ENCODE data around the gene RFTN1. TPM values are rescaled to one million over a fixed set of nuclear protein-coding genes. Genes with fewer than 3 reads are reported as not detected.

Gene RFTN1
- total and polyA plus RNA-seq, 9 of the 15 experiments (the other 6 are each of a cell fraction or from before 2014, with no cell fraction given): 0.08 to 0.51 (median 0.11) TPM; not detected in 6

GRCh38 chr3:16486201-16486600 lies 27.3 kb downstream of the RFTN1 start:
- CTCF ChIA-PET (ENCODE audit: low intra/inter-chr PET ratio): no interaction called here
- Histone ChIP-seq H3K79me2 (ENCODE audit: control insufficient read depth, insufficient read depth, low read length) (no peaks in the 10 kb centered on the region), H3K9me1 (ENCODE audit: control insufficient read depth, insufficient read depth, low read length) (no peaks in the 10 kb centered on the region), H3K4me2 (ENCODE audit: insufficient read depth, low read length) (no peak overlapping the region), H3K27me3 (ENCODE audit: control insufficient read depth in 2 of 2, insufficient read depth in 2 of 2, low read length in 2 of 2) (peaks cover 23 to 52% of the 10 kb centered on the region in 2 experiments; a peak in 4 of 5 replicates), H3K36me3 (ENCODE audit: control insufficient read depth, insufficient read depth, low read length) (no peaks in the 10 kb centered on the region), H3K27ac (ENCODE audit: extremely low read depth, low read depth, low read length) (no peak overlapping the region), H3K9me3 (replicated peaks; ENCODE audit: control insufficient read depth, insufficient read depth, low read depth, low read length) (no peaks in the 10 kb centered on the region), H2AFZ (ENCODE audit: low read depth, low read length) (no peak overlapping the region), H4K20me1 (replicated peaks; ENCODE audit: control insufficient read depth, insufficient read depth, low read length) (no peaks in the 10 kb centered on the region), H3K4me1 (replicated peaks in 1 of 2; ENCODE audit: control insufficient read depth in 2 of 2, insufficient read depth in 2 of 2, low read length in 2 of 2) (no peaks in the 10 kb centered on the region), H3K4me3 (no peak overlapping the region), H3K9ac (ENCODE audit: insufficient read depth in 1 of 2, low read depth in 2 of 2, low read length in 2 of 2) (no peak overlapping the region)
- POLR2A ChIA-PET: no interaction called here
- no peak for FAIRE-seq
- no TSS peak for BruUV-seq (replicated peaks)
- ATAC-seq: no peak
- intact Hi-C loops (cut with micrococcal nuclease): no loop called here
- in situ Hi-C loops (cut with MboI): no loop called here
- WGBS (ENCODE audit: insufficient coverage, low coverage, missing lambda C conversion rate): 0% methylated on average over 2 of the region's 2 CpGs
- DNase-seq (ENCODE audit: extremely low read depth in 1 of 4, low spot score in 3 of 4): no peak
- TF ChIP-seq EGR1 (conservative IDR thresholded peaks at IDR 0.05): no peak
- TF ChIP-seq, protein P1, sequence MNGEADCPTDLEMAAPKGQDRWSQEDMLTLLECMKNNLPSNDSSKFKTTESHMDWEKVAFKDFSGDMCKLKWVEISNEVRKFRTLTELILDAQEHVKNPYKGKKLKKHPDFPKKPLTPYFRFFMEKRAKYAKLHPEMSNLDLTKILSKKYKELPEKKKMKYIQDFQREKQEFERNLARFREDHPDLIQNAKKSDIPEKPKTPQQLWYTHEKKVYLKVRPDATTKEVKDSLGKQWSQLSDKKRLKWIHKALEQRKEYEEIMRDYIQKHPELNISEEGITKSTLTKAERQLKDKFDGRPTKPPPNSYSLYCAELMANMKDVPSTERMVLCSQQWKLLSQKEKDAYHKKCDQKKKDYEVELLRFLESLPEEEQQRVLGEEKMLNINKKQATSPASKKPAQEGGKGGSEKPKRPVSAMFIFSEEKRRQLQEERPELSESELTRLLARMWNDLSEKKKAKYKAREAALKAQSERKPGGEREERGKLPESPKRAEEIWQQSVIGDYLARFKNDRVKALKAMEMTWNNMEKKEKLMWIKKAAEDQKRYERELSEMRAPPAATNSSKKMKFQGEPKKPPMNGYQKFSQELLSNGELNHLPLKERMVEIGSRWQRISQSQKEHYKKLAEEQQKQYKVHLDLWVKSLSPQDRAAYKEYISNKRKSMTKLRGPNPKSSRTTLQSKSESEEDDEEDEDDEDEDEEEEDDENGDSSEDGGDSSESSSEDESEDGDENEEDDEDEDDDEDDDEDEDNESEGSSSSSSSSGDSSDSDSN (IDR thresholded peaks at IDR 0.05; ENCODE audit: borderline replicate concordance in 1 of 2, low read depth in 2 of 2, low read length in 2 of 2): no peak
- TF ChIP-seq, protein P2, sequence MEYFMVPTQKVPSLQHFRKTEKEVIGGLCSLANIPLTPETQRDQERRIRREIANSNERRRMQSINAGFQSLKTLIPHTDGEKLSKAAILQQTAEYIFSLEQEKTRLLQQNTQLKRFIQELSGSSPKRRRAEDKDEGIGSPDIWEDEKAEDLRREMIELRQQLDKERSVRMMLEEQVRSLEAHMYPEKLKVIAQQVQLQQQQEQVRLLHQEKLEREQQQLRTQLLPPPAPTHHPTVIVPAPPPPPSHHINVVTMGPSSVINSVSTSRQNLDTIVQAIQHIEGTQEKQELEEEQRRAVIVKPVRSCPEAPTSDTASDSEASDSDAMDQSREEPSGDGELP (CRISPR knock-in tag; IDR thresholded peaks at IDR 0.05; ENCODE audit: borderline replicate concordance): no peak
- TF ChIP-seq ZNF24 (IDR thresholded peaks at IDR 0.05): no peak
- no peak for TF ChIP-seq CEBPG (CRISPR knock-in tag; IDR thresholded peaks at IDR 0.05)
- no peak for TF ChIP-seq CEBPG (tag; conservative IDR thresholded peaks at IDR 0.05 in 1 of 2, IDR thresholded peaks at IDR 0.05 in 1 of 2)
- TF ChIP-seq GTF2F1 (IDR thresholded peaks at IDR 0.05; ENCODE audit: low read depth, low read length): no peak
- TF ChIP-seq MGA (IDR thresholded peaks at IDR 0.05): no peak
